Panc1 (cell line): ENCODE data around the gene SH3BP5L. TPM values are rescaled to one million over a fixed set of nuclear protein-coding genes. Genes with fewer than 3 reads are reported as not detected.

Source experiments
- ATAC-seq: fragments of 200-7000 bp; cut with Tn5 transposase; 2 replicates; pipeline ENCODE4 v1.9.1; 2020; ENCODE audit warnings: mild to moderate bottlenecking, moderate library complexity
- BruUV-seq: library from RNA; stranded (reverse); fragments of 400-500 nt; replicated peaks from 2 replicates; lab custom pipeline; 2021; lab: Mats Ljungman, UMichigan
- CTCF ChIA-PET: fragments of 300-600 bp; sonication (Branson Sonifier 250); formaldehyde crosslinking; loops from one replicate; lab custom pipeline; 2022; ENCODE audit warnings: antibody characterized with exemption; lab: Charles Lee
- POLR2A ChIA-PET: fragments of 300-600 bp; sonication (Branson Sonifier 250); formaldehyde crosslinking; loops from one replicate; lab custom pipeline; 2022; ENCODE audit warnings: antibody characterized with exemption; lab: Charles Lee
- DNase-seq: peaks from one replicate; pipeline ENCODE4 v3.0.0-alpha.2; 2010; ENCODE audit warnings: low read depth, low spot score
- H3K27ac ChIP-seq: 2 replicates; pipeline ENCODE4 v1.5.1; 2011; ENCODE audit warnings: mild to moderate bottlenecking, low read length, inconsistent platforms
- H3K27me3 ChIP-seq: fragments of 200-500 bp; sonication (Bioruptor generic); 2 replicates; pipeline ENCODE4 v1.6.0; 2014; ENCODE audit warnings: low read length, inconsistent platforms; ENCODE audit not compliant: control insufficient read depth, insufficient read depth
- H3K36me3 ChIP-seq: fragments of 200-500 bp; sonication (Bioruptor generic); 2 replicates; pipeline ENCODE4 v1.5.1; 2014; ENCODE audit warnings: inconsistent platforms, mild to moderate bottlenecking, low read length, moderate library complexity; ENCODE audit not compliant: control insufficient read depth, insufficient read depth
- H3K4me1 ChIP-seq: 2 replicates; pipeline ENCODE4 v1.5.1; 2011; ENCODE audit warnings: inconsistent platforms, mild to moderate bottlenecking, low read length, moderate library complexity; ENCODE audit not compliant: control insufficient read depth, insufficient read depth
- H3K4me3 ChIP-seq, 2 experiments: 2 replicates each; pipeline ENCODE4 v1.5.1; 2011 to 2012; ENCODE audit warnings: low read depth in 2 of 2, low read length in 2 of 2, mild to moderate bottlenecking in 2 of 2, inconsistent platforms in 1 of 2, moderate library complexity in 1 of 2
- H3K9me3 ChIP-seq: fragments of 200-500 bp; sonication (Bioruptor generic); 2 replicates; pipeline ENCODE4 v1.5.1; 2014; ENCODE audit warnings: low read depth, mild to moderate bottlenecking, inconsistent platforms, low read length, moderate library complexity; ENCODE audit not compliant: control insufficient read depth, insufficient read depth
- CTCF ChIP-seq: fragments of 450-650 bp; IDR thresholded peaks from 2 replicates; pipeline ENCODE4 v1.5.1; 2017; ENCODE audit warnings: mild to moderate bottlenecking
- POLR2AphosphoS5 ChIP-seq: IDR thresholded peaks from 2 replicates; pipeline ENCODE4 v1.6.1; 2012; ENCODE audit warnings: mild to moderate bottlenecking, low read depth, low read length, moderate library complexity
- REST ChIP-seq, 2 experiments: IDR thresholded peaks; 2 replicates each; pipeline ENCODE4 v1.6.1; 2011 to 2012; ENCODE audit warnings: low read depth in 2 of 2, control low read depth in 1 of 2, low read length in 1 of 2, mild to moderate bottlenecking in 1 of 2, moderate library complexity in 1 of 2; ENCODE audit not compliant: insufficient read depth in 1 of 2
- SIN3A ChIP-seq: IDR thresholded peaks from 2 replicates; pipeline ENCODE4 v1.6.1; 2012; ENCODE audit warnings: low read depth, mild to moderate bottlenecking, low read length, moderate library complexity, borderline replicate concordance; ENCODE audit not compliant: insufficient read depth
- TCF7L2 ChIP-seq: IDR thresholded peaks from 2 replicates; pipeline ENCODE4 v1.6.1; 2011; ENCODE audit warnings: mild to moderate bottlenecking, low read depth, low read length, inconsistent platforms
- in situ Hi-C: cut with HindIII; loops from 2 replicates; pipeline ENCODE4 v1.10.0; 2016; ENCODE audit warnings: low sequenced_read_pairs, low pct_unique_long_range_greater_than_20kb
- intact Hi-C: fragments of 100-400 bp; cut with micrococcal nuclease; formaldehyde crosslinking; loops from one replicate; pipeline ENCODE4 v1.10.0; 2022; ENCODE audit not compliant: unreplicated experiment
- total RNA-seq: library from RNA; stranded (reverse); gene quantifications from one replicate; pipeline ENCODE4 v1.2.1, GENCODE V29; 2021; ENCODE audit not compliant: unreplicated experiment

Gene SH3BP5L
- total RNA-seq, 1 experiment from 2014 or later = 23.9 TPM

- ChIA-PET POLR2A (interaction anchor here (0.9 kb wide), 1 partner anchor 15 kb away, joined by 3 read pairs; no protein-coding TSS in a partner anchor), CTCF (interaction anchor here (0.6 kb wide), 3 partner anchors 14 to 50 kb away, joined by 3 to 5 read pairs (median 3); no protein-coding TSS in a partner anchor)
- in situ Hi-C loops (no loop called here), intact Hi-C loops (no loop called here)
- peaks cover 3% of the 10 kb centered on the region for H3K36me3 ChIP-seq
- H3K9me3 ChIP-seq = no peaks in the 10 kb centered on the region
- peaks cover 3% of the 10 kb centered on the region; the same call in 1 of the 2 replicates for H3K27me3 ChIP-seq
- H3K4me1 ChIP-seq = peaks cover 17% of the 10 kb centered on the region
- TF ChIP-seq REST (IDR thresholded peaks at IDR 0.05; ENCODE audit: insufficient read depth in 1 of 2, low read depth in 2 of 2, low read length in 1 of 2) (no peak), CTCF (peak; percentile 77)
- no TSS peak for BruUV-seq
- H3K27ac ChIP-seq = peak overlapping the region; percentile 94
- ATAC-seq = peak; percentile 63
- peak overlapping the region; percentile 69 to 91 for H3K4me3 ChIP-seq
- DNase-seq = no peak
Observed at GRCh38 chr1:248858096-248858890, 32.6 kb upstream of the SH3BP5L start.

- Histone ChIP-seq H3K27me3 (peaks cover 3% of the 10 kb centered on the region; the same call in 1 of the 2 replicates), H3K27ac (peak overlapping the region; percentile 94), H3K4me1 (peaks cover 16% of the 10 kb centered on the region), H3K36me3 (peaks cover 3% of the 10 kb centered on the region), H3K9me3 (no peaks in the 10 kb centered on the region), H3K4me3 (peak overlapping the region; percentile 69 to 91)
- CTCF ChIA-PET = interaction anchor here (0.6 kb wide), 1 partner anchor 15 kb away, joined by 3 read pairs; no protein-coding TSS in a partner anchor
- intact Hi-C loops (no loop called here), in situ Hi-C loops (no loop called here)
- TF ChIP-seq SIN3A (no peak), REST (IDR thresholded peaks at IDR 0.05; ENCODE audit: insufficient read depth in 1 of 2, low read depth in 2 of 2, low read length in 1 of 2) (no peak), POLR2AphosphoS5 (no peak), TCF7L2 (no peak), CTCF (no peak)
- POLR2A ChIA-PET = interaction anchor here (0.9 kb wide), 1 partner anchor 14 kb away, joined by 3 read pairs; no protein-coding TSS in a partner anchor
- ATAC-seq (no peak), DNase-seq (no peak)
- no TSS peak for BruUV-seq
Observed at GRCh38 chr1:248857749-248858095, 32.0 kb upstream of the SH3BP5L start.
